ENCODE results near the gene PACRG.

GRCh38 chr6:163176097-163176496 lies 448.3 kb downstream of the PACRG start:
- no peak for TF ChIP-seq EZH2phosphoT487 (conservative IDR thresholded peaks at IDR 0.05; ENCODE audit: low read length)
- TF ChIP-seq CTCF (IDR thresholded peaks at IDR 0.05; ENCODE audit: insufficient read depth, low read length, poor library complexity, severe bottlenecking) = no peak
